ENCODE measurements around the gene CFH. TPM values are rescaled to one million over a fixed set of nuclear protein-coding genes. Genes with fewer than 3 reads are reported as not detected.
"Not testable (repeated sequence)": the region's sequence is repeated elsewhere in the genome, so short reads cannot be mapped to it uniquely, and the experiment has no call there.

CFH gene
- total RNA-seq, 1 donor from 2014 or later, result 36.8 TPM

DNA sequence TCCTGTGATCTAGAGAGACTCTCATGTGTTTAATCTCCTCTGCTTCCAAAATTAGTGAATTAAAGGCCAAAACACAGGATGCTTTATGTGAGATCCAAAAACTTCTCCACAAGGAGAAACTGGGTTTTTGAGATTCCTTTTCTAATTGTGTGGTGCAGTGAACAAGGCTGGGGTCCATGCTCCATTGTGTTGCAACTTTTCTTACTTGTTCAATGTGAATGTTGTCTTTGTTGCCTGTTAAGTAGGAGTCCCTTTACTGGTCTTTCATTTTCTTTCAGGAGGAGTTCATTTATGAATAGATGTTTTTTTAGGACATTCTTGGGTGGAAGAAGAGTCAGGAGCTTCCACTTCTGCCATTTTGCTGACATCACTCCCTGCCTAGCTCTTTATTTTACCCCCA, 82.2 kb downstream of the CFH start:
- Histone ChIP-seq H3K27ac (no peak overlapping the region), H3K9me3 (no peaks in the 10 kb centered on the region), H3K36me3 (no peaks in the 10 kb centered on the region), H3K4me3 (no peak overlapping the region), H3K4me1 (no peaks in the 10 kb centered on the region), H3K27me3 (no peaks in the 10 kb centered on the region)
- intact Hi-C loops (cut with DNase I), result no loop called here
- DNase-seq (ENCODE audit: extremely low spot score in 2 of 2), result no peak
- TF ChIP-seq, protein P1, sequence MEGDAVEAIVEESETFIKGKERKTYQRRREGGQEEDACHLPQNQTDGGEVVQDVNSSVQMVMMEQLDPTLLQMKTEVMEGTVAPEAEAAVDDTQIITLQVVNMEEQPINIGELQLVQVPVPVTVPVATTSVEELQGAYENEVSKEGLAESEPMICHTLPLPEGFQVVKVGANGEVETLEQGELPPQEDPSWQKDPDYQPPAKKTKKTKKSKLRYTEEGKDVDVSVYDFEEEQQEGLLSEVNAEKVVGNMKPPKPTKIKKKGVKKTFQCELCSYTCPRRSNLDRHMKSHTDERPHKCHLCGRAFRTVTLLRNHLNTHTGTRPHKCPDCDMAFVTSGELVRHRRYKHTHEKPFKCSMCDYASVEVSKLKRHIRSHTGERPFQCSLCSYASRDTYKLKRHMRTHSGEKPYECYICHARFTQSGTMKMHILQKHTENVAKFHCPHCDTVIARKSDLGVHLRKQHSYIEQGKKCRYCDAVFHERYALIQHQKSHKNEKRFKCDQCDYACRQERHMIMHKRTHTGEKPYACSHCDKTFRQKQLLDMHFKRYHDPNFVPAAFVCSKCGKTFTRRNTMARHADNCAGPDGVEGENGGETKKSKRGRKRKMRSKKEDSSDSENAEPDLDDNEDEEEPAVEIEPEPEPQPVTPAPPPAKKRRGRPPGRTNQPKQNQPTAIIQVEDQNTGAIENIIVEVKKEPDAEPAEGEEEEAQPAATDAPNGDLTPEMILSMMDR (IDR thresholded peaks at IDR 0.05), result no peak

DNA sequence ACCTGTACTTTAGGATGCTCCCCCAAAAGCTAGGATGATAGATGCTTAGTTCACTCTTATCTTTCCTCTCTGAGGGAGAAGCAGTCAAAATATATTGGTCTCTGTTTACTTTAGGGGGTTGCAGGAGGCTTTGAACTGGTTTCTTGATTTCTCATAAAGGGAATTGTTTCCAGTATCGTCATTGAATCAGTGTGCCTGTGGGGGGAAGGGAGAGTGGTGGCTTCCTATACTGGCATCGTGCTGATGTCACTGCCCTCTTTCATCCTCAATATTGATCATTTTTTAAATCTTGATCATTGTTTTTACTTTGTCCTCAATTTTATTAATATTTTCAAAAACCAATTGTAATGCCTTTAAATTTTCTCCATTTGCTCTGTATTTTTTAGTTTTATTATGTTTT, 82.6 kb downstream of the CFH start:
- H3K9me3 ChIP-seq, result no peaks in the 10 kb centered on the region
- H3K27ac ChIP-seq, result no peak overlapping the region
- H3K4me1 ChIP-seq, result no peaks in the 10 kb centered on the region
- no peak for DNase-seq (ENCODE audit: extremely low spot score in 2 of 2)
- no peaks in the 10 kb centered on the region for H3K36me3 ChIP-seq
- intact Hi-C loops (cut with DNase I), result no loop called here
- H3K4me3 ChIP-seq, result no peak overlapping the region
- TF ChIP-seq, protein P1 (IDR thresholded peaks at IDR 0.05), result no peak
- TF ChIP-seq POLR2A (IDR thresholded peaks at IDR 0.05) (no peak), POLR2AphosphoS5 (IDR thresholded peaks at IDR 0.05; ENCODE audit: insufficient read depth in 1 of 2, low read depth in 1 of 2) (no peak)
- H3K27me3 ChIP-seq, result no peaks in the 10 kb centered on the region

DNA sequence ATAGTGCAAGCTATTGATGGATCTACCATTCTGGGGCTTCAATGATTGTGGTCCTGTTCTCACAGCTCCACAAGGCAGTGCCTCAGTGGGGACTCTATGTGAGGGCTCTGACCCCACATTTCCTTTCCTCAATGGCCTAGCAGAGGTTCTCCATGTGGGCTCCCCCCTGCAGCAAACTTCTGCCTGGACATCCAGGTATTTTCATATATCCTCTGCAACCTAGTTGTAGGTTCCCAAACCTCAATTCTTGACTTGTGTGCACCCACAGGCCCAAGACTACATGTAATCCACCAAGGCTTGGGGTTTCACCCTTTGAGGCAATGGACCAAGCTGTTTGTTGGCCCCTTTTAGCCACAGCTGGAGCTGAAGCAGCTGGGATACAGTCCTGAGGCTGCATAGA, 86.9 kb downstream of the CFH start:
- no peak for DNase-seq (ENCODE audit: extremely low spot score in 2 of 2)
- Histone ChIP-seq H3K27ac (no peak overlapping the region), H3K4me3 (no peak overlapping the region), H3K9me3 (no peaks in the 10 kb centered on the region), H3K27me3 (no peaks in the 10 kb centered on the region), H3K36me3 (no peaks in the 10 kb centered on the region), H3K4me1 (no peaks in the 10 kb centered on the region)
- TF ChIP-seq POLR2A (IDR thresholded peaks at IDR 0.05) (no peak), POLR2AphosphoS5 (IDR thresholded peaks at IDR 0.05; ENCODE audit: insufficient read depth in 1 of 2, low read depth in 1 of 2) (no peak)
- TF ChIP-seq, protein P1 (IDR thresholded peaks at IDR 0.05), result no peak
- intact Hi-C loops (cut with DNase I), result no loop called here

DNA sequence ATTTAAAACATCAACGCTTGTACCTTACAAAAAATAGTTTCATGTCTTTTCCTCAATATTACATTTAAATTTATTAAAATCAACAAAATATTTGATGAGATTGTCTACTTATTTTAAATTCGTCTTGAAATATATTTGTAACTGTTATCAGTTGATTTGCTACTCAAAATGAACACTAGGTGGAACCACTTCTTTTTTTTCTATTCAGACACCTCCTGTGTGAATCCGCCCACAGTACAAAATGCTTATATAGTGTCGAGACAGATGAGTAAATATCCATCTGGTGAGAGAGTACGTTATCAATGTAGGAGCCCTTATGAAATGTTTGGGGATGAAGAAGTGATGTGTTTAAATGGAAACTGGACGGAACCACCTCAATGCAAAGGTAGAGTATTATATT, 91.4 kb downstream of the CFH start:
- H3K36me3 ChIP-seq; DNase-seq (ENCODE audit: extremely low spot score in 2 of 2); H3K4me3 ChIP-seq; H3K27me3 ChIP-seq; H3K4me1 ChIP-seq; H3K9me3 ChIP-seq; H3K27ac ChIP-seq; intact Hi-C loops (cut with DNase I): not testable (repeated sequence)

DNA sequence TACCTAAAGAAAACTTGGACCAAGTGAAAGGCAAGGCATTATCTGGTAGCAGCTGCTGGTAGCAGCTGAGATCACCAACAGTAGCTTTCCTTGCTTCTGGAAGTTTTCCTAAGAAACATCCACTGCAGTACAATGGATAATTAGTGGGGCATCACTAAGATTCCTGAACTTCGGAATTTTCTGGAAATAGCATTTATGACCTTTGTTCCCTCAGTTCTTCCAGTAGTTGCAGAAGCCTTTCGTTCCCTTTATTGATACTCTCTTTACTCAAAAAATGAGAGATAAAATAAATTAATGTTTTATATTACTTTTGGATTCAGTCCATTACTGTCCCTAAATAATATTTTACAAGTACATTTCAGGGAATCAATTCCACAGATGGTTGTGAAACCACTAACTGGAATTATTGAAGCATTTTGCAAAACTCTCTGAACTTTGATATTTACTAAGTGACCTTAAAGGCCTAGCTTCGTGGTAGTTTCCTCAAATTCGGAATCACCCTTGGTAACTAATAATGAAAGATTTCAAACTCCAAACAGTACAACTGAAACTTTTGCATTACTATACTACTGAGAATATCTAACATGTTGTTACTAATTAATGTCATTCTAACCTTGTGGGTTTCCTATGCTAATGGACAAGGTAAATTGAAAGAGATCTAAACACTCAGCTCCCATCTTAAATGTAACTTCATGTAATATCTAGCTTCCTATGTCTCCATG, 113.3 kb downstream of the CFH start:
- DNase-seq (ENCODE audit: extremely low spot score in 2 of 2); H3K27ac ChIP-seq; H3K36me3 ChIP-seq; H3K4me1 ChIP-seq; intact Hi-C loops (cut with DNase I); H3K9me3 ChIP-seq; H3K27me3 ChIP-seq; H3K4me3 ChIP-seq: not testable (repeated sequence)

DNA sequence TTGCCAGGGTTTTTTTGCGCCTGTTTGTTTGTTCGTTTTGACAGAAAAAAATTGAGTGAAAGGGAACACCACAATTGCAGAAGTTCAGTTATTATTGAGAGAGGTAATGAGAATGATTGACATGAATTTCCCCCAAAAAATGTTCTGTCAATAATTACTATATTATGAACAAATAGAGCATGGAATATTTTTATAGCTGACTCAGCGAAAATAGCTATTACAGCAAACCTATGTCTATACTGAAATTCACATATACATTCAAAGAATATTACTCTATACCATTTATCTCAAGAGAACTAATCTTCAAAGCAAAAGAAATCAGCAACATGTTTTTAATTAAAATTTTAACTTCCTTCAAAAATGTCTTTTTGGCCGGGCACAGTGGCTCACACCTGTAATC, 118.0 kb downstream of the CFH start:
- H3K9me3 ChIP-seq; H3K27me3 ChIP-seq; DNase-seq (ENCODE audit: extremely low spot score in 2 of 2); H3K36me3 ChIP-seq; H3K4me3 ChIP-seq; H3K4me1 ChIP-seq; intact Hi-C loops (cut with DNase I); H3K27ac ChIP-seq: not testable (repeated sequence)

DNA sequence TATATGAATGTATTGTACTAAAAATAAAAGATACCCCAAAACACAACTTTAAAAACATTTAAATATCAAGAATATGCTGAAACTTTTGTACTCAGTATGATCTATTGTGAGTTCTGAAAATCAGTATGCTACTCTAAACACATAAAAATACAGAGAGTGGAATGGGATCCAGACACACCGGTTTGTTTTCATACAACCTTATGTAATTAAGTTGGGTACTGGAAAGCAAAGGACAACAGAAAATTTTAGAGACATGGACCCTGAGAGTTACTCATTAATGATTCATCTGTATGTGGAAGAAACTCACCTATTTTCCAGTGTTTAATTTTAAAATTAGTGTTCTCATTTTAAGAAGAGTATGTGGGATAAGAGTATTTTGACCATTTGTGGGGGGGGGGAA, 121.9 kb downstream of the CFH start:
- H3K4me1 ChIP-seq, result no peaks in the 10 kb centered on the region
- no peaks in the 10 kb centered on the region for H3K27me3 ChIP-seq
- no peak for TF ChIP-seq POLR2AphosphoS5 (IDR thresholded peaks at IDR 0.05; ENCODE audit: insufficient read depth in 1 of 2, low read depth in 1 of 2)
- TF ChIP-seq, protein P1 (IDR thresholded peaks at IDR 0.05), result no peak
- no peak for TF ChIP-seq POLR2A (IDR thresholded peaks at IDR 0.05)
- DNase-seq (ENCODE audit: extremely low spot score in 2 of 2), result no peak
- H3K4me3 ChIP-seq, result no peak overlapping the region
- H3K9me3 ChIP-seq, result no peaks in the 10 kb centered on the region
- intact Hi-C loops (cut with DNase I), result no loop called here
- H3K36me3 ChIP-seq, result no peaks in the 10 kb centered on the region
- H3K27ac ChIP-seq, result no peak overlapping the region
